Gastrocnemius medialis (tissue), 4 donors: ENCODE measurements around the gene METTL15.

Experiments
- CTCF ChIP-seq, 5 experiments: fragments of 450-650 bp in 3 of 5; fragments of 200-600 bp in 2 of 5; sonication (generic) in 2 of 5; IDR thresholded peaks in 4 of 5; conservative IDR thresholded peaks in 1 of 5; 1 replicate in 4 of 5; 2 replicates in 1 of 5; pipeline ENCODE4 v1.5.1; 2016 to 2019; ENCODE audit warnings: antibody characterized with exemption in 5 of 5, mild to moderate bottlenecking in 3 of 5, moderate library complexity in 3 of 5
- POLR2A ChIP-seq, 2 donors: fragments of 450-650 bp; IDR thresholded peaks; one replicate each; pipeline ENCODE4 v1.6.1; 2017; ENCODE audit warnings: antibody characterized with exemption in 2 of 2, mild to moderate bottlenecking in 2 of 2, moderate library complexity in 2 of 2

- no peak for TF ChIP-seq CTCF (IDR thresholded peaks at IDR 0.05 in 4 of 5, conservative IDR thresholded peaks at IDR 0.05 in 1 of 5)
- TF ChIP-seq POLR2A (IDR thresholded peaks at IDR 0.05) = no peak
Observed at GRCh38 chr11:28100665-28101064, 7.5 kb upstream of the METTL15 start.
